Tibial artery (tissue), 4 donors: ENCODE results near the gene PPT1.

Experiments
- DNase-seq, 2 donors: peaks; one replicate each; pipeline ENCODE4 v3.0.0-alpha.2; 2019
- H3K27ac ChIP-seq, 2 donors: fragments of 200-600 bp; sonication (generic) in 1 of 2; 1 replicate in 1 of 2; 2 replicates in 1 of 2; pipeline ENCODE4 v1.5.1; 2018 to 2019; ENCODE audit warnings: mild to moderate bottlenecking in 1 of 2
- H3K27me3 ChIP-seq, 2 donors: fragments of 200-600 bp; sonication (generic) in 1 of 2; one replicate each; pipeline versions ENCODE4 v1.5.1 to v1.6.0; 2016 to 2019
- H3K36me3 ChIP-seq, 3 donors: fragments of 200-600 bp; sonication (generic) in 2 of 3; one replicate each; pipeline ENCODE4 v1.5.1; 2016 to 2019; ENCODE audit warnings: mild to moderate bottlenecking in 2 of 3
- H3K4me1 ChIP-seq, 4 donors: fragments of 200-600 bp; sonication (generic) in 2 of 4; 1 replicate in 3 of 4; 2 replicates in 1 of 4; pipeline ENCODE4 v1.5.1; 2016 to 2019
- H3K4me3 ChIP-seq, 2 donors: fragments of 200-600 bp; sonication (generic) in 1 of 2; 1 replicate in 1 of 2; 2 replicates in 1 of 2; pipeline ENCODE4 v1.5.1; 2018 to 2019; ENCODE audit warnings: mild to moderate bottlenecking in 2 of 2
- H3K9me3 ChIP-seq, 3 donors: fragments of 200-600 bp; sonication (generic) in 1 of 3; one replicate each; pipeline ENCODE4 v1.5.1; 2016 to 2019
- CTCF ChIP-seq, 2 experiments: fragments of 200-600 bp in 1 of 2; fragments of 450-650 bp in 1 of 2; IDR thresholded peaks; one replicate each; pipeline ENCODE4 v1.5.1; 2017 to 2019; ENCODE audit warnings: antibody characterized with exemption in 2 of 2, mild to moderate bottlenecking in 1 of 2, moderate library complexity in 1 of 2
- intact Hi-C: fragments of 100-400 bp; cut with DNase I; formaldehyde crosslinking; loops from one replicate; pipeline ENCODE4 v1.15.0; 2023; ENCODE audit warnings: low total_unique reads

The PPT1 gene

GRCh38 chr1:40067851-40068250, 29.2 kb downstream of the PPT1 start:
- no peaks in the 10 kb centered on the region for H3K9me3 ChIP-seq
- no peak for TF ChIP-seq CTCF (IDR thresholded peaks at IDR 0.05)
- no peaks in the 10 kb centered on the region for H3K27me3 ChIP-seq
- peaks cover 0 to 4% (median 0%) of the 10 kb centered on the region in 4 donors for H3K4me1 ChIP-seq
- DNase-seq, result no peak
- no peak overlapping the region for H3K27ac ChIP-seq
- H3K36me3 ChIP-seq, result peaks cover 99 to 100% (median 100%) of the 10 kb centered on the region in 3 donors
- intact Hi-C loops, result no loop called here
- H3K4me3 ChIP-seq, result no peak overlapping the region

- H3K27ac ChIP-seq, result no peak overlapping the region
- no peak overlapping the region for H3K4me3 ChIP-seq
- peaks cover 99 to 100% (median 99%) of the 10 kb centered on the region in 3 donors for H3K36me3 ChIP-seq
- intact Hi-C loops, result no loop called here
- no peaks in the 10 kb centered on the region for H3K27me3 ChIP-seq
- no peaks in the 10 kb centered on the region for H3K9me3 ChIP-seq
- no peak for TF ChIP-seq CTCF (IDR thresholded peaks at IDR 0.05)
- peaks cover 0 to 4% (median 0%) of the 10 kb centered on the region in 4 donors for H3K4me1 ChIP-seq
- DNase-seq, result no peak
Measured at GRCh38 chr1:40067023-40067422, 30.0 kb downstream of the PPT1 start.

- intact Hi-C loops, result no loop called here
- Histone ChIP-seq H3K36me3 (peaks cover 98% of the 10 kb centered on the region in 3 donors), H3K27ac (no peak overlapping the region), H3K9me3 (no peaks in the 10 kb centered on the region), H3K27me3 (no peaks in the 10 kb centered on the region), H3K4me3 (no peak overlapping the region), H3K4me1 (peaks cover 0 to 20% (median 6%) of the 10 kb centered on the region in 4 donors)
- DNase-seq, result no peak
- no peak for TF ChIP-seq CTCF (IDR thresholded peaks at IDR 0.05)
Measured at GRCh38 chr1:40064797-40065499, 32.1 kb downstream of the PPT1 start.

- H3K27ac ChIP-seq, result peak overlapping the region; percentile 17 to 23
- peaks cover 0 to 68% (median 24%) of the 10 kb centered on the region in 4 donors for H3K4me1 ChIP-seq
- DNase-seq, result no peak
- no peaks in the 10 kb centered on the region for H3K9me3 ChIP-seq
- peaks cover 58 to 59% (median 58%) of the 10 kb centered on the region in 3 donors for H3K36me3 ChIP-seq
- intact Hi-C loops, result no loop called here
- H3K4me3 ChIP-seq, result no peak overlapping the region
- no peaks in the 10 kb centered on the region for H3K27me3 ChIP-seq
- no peak for TF ChIP-seq CTCF (IDR thresholded peaks at IDR 0.05)
Measured at GRCh38 chr1:40059960-40060750, 36.9 kb downstream of the PPT1 start.

GRCh38 chr1:40059338-40059959, 37.6 kb downstream of the PPT1 start:
- Histone ChIP-seq H3K9me3 (no peaks in the 10 kb centered on the region), H3K27me3 (no peaks in the 10 kb centered on the region), H3K4me3 (no peak overlapping the region), H3K27ac (peak overlapping the region; percentile 17 to 23), H3K4me1 (peaks cover 0 to 75% (median 29%) of the 10 kb centered on the region in 4 donors), H3K36me3 (peaks cover 51 to 52% (median 51%) of the 10 kb centered on the region in 3 donors)
- DNase-seq, result no peak
- no peak for TF ChIP-seq CTCF (IDR thresholded peaks at IDR 0.05)
- intact Hi-C loops, result no loop called here
